Coronary artery (tissue), 2 donors: ENCODE measurements around the gene LRWD1.
"Not testable (repeated sequence)": the region's sequence is repeated elsewhere in the genome, so short reads cannot be mapped to it uniquely, and the experiment has no call there.

Experiments
- DNase-seq: peaks from one replicate; pipeline ENCODE4 v3.0.0-alpha.2; 2017; ENCODE audit warnings: low spot score
- H3K27ac ChIP-seq, 2 donors: fragments of 200-600 bp; sonication (generic); one replicate each; pipeline ENCODE4 v1.5.1; 2016 to 2019
- H3K4me3 ChIP-seq: fragments of 200-600 bp; sonication (generic); 2 replicates; pipeline ENCODE4 v1.5.1; 2016; ENCODE audit warnings: mild to moderate bottlenecking, moderate library complexity
- CTCF ChIP-seq: fragments of 200-600 bp; sonication (generic); IDR thresholded peaks from one replicate; pipeline ENCODE4 v1.5.1; 2019; ENCODE audit warnings: antibody characterized with exemption

The LRWD1 gene

GRCh38 chr7:102478314-102479208 is 13.8 kb downstream of the LRWD1 start, which contains the start of gene POLR2J:
Gene POLR2J (minus strand): TSS chr7:102478922. CDS start chr7:102478860, 62 bp downstream.
- Histone ChIP-seq H3K4me3 (peak within 1 kb of the TSS; percentile 75), H3K27ac (peak within 1 kb of the TSS in 1 of 2 donors; percentile 79)
- peak; percentile 91 for DNase-seq
- peak; percentile 32 for TF ChIP-seq CTCF

- not testable (repeated sequence) for H3K4me3 ChIP-seq, DNase-seq
- peak overlapping the region in 1 of 2 donors; percentile 41 for H3K27ac ChIP-seq
These were observed 14.4 kb downstream of the LRWD1 start for GRCh38 chr7:102479209-102479584.

DNA sequence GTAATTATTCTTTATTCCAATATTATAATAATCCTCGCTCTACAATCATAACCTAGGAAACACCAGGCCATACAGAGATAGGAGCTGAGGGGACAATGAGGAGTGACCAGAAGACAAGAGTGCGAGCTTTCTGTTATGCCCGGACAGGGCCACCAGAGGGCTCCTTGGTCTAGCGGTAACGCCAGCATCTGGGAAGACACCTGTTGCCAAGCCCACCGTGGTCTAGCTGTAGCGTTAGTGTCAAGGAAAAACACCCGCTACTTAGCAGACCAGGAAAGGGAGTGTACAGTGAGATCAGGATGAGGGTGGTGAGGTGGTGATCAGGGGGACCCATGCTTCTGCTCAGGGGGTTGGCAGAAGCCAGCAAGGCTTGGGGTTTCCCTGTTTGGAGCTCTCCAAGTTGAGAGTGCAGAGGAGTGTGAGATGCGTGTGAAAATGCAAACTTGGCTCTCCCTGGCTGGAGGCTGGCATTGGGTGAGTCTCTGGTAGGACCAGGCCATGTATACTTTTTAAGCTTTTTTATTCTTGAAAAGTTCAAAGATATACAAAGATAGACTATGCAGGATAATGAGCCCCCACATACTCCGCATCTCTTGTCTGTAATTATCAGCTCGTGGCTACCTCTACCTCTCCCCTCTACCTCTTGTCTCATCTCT is 15.3 kb downstream of the LRWD1 start:
- not testable (repeated sequence) for H3K4me3 ChIP-seq, DNase-seq, H3K27ac ChIP-seq

GRCh38 chr7:102481962-102482361 is 17.2 kb downstream of the LRWD1 start:
- not testable (repeated sequence) for H3K27ac ChIP-seq, H3K4me3 ChIP-seq, DNase-seq

GRCh38 chr7:102484317-102484716 is 19.5 kb downstream of the LRWD1 start:
- not testable (repeated sequence) for H3K27ac ChIP-seq, DNase-seq, H3K4me3 ChIP-seq

DNA sequence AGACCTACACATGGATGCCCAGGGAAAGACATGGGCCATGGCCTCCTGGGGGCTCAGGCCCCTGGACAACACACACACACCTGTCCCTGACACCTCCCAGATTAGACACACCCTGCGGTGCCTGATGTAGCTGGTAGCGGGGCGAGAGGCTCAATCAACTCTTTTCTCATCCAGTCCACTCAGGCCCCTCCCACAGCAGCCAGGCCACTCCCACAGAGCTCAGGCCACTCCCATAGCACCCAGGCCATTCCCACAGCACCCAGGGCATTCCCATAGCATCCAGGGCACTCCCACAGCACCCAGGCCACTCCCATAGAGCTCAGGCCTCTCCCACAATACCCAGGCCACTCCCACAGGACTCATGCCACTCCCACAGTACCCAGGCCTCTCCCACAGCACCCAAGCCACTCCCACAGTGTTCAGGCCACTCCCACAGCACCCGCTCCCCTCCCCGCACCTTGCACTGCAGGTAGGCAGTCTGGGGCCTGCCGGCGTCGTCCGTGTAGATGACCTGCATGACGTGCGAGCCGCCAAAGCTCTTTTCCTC is 25.8 kb downstream of the LRWD1 start:
- not testable (repeated sequence) for DNase-seq, H3K27ac ChIP-seq, H3K4me3 ChIP-seq

GRCh38 chr7:102493220-102493935 is 28.6 kb downstream of the LRWD1 start:
- not testable (repeated sequence) for DNase-seq, H3K4me3 ChIP-seq, H3K27ac ChIP-seq

DNA sequence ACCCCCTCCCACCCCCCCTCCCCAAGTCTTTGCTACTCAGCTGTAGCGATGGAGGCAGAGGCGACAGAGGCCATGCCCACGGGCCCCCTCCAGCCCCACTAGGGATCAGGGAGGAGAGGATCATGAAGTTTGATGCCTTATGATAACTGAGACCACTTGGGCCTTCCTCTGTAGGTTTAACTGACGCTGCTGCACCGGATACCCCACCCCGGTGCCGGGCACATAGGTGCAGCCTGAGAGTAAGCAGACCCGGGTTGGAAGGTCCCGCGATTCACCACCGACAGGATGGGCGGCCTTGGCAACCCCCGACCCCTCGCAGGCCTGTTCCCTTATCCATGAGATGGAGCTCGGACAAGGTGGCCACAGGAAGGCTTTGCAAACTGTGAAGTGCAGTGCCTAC is 29.2 kb downstream of the LRWD1 start:
- DNase-seq, H3K4me3 ChIP-seq, H3K27ac ChIP-seq: not testable (repeated sequence)

DNA sequence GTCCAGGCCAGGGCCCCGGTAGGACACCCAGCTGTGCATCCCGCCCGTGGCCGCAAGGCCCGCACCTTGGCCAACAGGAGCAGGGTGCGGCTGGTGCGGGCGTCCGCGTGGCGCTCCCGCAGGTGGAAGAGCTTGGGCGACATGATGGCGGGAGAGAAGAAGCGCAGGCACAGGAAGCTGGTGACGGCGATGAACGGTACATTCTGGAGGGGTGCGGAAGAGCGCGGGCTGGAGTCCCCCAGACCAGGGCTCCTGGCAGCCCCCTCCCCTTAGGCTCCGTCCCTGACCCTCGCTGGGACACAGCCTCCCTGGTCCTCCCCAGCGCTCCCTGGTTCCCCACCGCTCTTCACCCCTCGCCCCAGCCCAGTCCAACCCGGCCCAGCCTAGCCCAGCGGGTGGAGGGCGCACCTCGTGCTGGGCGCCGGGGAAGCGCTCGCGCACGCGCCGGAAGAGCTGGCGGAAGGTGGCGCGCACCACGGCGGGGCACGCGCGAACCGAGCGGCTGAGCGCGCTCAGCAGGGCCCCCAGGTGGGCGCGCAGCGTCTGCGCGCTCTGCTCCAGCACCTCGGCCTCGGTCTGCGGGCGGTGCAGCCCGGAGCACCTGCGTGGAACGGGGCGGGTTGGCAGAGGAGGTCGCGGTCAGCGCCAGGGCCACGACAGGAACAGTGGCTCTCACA is 29.8 kb downstream of the LRWD1 start:
- not testable (repeated sequence) for H3K27ac ChIP-seq, H3K4me3 ChIP-seq, DNase-seq

DNA sequence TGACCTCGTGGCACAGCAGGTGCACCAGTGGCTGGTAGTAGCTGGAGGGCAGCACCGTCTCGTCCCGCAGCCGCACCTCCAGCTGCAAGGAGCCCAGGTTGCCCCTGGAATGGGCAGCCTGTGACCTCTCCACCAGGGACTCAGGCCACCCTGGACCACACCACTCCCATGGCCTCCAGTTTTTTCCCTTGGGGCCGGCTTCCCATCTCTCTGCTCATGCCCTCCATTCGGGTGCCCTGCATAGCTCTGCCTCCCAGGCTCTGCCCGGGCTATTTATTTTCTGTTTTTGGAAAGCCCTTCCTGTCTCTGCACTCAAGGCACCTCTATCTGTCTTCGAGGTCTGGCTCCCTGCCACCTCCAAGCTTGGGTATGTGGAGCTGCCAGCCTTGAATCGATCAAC is 32.1 kb downstream of the LRWD1 start:
- not testable (repeated sequence) for H3K27ac ChIP-seq, H3K4me3 ChIP-seq
- DNase-seq: peak; percentile 49

DNA sequence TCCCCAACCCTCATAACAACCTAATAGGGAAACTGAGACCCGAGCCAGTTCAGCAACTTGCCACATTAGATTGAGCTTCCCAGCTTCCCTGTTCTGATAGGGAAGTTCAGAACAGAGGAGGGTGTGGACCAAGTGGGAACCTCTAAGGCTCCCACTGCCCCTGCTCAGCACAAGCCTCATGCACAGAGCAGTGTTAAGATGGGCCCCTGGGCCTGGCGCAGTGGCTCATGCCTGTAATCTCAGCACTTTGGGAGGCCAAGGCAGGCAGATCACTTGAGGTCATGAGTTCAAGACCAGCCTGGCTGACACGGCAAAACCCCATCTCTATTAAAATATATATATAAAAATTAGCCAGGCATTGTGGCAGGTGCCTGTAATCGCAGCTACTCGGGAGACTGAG is 32.5 kb downstream of the LRWD1 start:
- H3K4me3 ChIP-seq, H3K27ac ChIP-seq, DNase-seq: not testable (repeated sequence)

- not testable (repeated sequence) for H3K27ac ChIP-seq, DNase-seq, H3K4me3 ChIP-seq
These were observed 33.5 kb downstream of the LRWD1 start for GRCh38 chr7:102498321-102498720.

GRCh38 chr7:102503141-102503540 is 38.4 kb downstream of the LRWD1 start:
- not testable (repeated sequence) for H3K4me3 ChIP-seq, DNase-seq, H3K27ac ChIP-seq

DNA sequence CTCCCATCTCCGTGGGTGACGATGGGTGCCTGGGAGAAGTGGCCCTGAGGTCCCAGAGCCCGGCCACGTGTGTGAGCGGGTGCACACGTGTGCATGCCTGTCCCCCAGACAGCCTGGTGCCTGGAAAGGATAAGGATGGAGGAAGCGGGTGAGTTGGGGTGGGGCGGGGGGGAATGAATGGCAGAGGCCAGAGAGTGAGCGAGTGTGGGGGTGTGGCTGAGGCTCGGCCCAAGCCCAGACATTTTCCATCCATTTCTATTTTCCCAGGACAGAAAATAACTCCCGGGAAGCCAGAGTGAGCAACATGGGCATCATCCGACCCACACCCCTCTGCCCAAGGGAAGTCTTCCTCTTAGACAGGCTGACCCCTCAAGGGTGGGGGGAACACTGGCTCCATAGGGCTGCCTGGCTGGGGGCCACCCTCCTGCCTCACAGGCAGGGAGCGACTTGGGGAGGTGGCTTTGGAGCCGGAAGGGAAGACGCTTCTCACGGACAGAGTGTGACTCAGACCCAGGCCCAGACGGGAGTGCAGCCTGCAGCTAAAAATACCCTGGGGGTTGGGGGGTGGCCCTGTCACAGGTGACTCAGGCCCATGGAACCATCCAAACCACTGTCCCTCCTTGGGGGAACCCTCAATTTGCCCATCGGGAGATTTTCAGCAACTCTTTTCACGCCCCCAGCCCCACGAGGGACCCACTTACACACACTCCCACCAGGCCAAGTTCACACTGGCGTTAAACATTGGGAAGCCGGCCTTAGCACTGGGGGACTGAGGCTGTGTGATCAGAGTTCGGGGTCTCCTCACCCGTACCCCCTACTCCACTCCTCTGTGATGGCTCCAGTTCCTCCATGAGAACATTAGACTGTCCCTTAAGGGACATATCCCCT is 40.8 kb downstream of the LRWD1 start:
- not testable (repeated sequence) for H3K4me3 ChIP-seq, DNase-seq
- H3K27ac ChIP-seq: peak overlapping the region in 1 of 2 donors; percentile 86

- not testable (repeated sequence) for DNase-seq, H3K27ac ChIP-seq
These were observed 42.8 kb downstream of the LRWD1 start for GRCh38 chr7:102507410-102508088.

DNA sequence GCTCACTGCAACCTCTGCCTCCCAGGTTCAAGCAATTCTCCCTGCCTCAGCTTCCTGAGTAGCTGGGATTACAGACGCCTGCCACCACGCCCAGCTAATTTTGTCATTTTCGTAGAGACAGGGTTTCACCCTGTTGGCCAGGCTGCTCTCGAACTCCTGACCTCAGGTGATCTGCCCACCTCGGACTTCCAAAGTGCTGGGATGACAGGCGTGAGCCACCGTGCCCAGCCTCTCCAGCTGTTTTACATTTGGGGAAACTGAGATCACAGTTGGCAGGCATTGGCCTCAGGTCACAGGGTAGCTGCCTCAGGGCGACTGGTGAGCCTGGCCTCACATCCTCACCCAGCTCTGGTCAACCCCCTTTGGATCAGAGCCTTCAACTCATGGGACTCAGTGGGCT is 45.8 kb downstream of the LRWD1 start:
- H3K4me3 ChIP-seq, H3K27ac ChIP-seq, DNase-seq: not testable (repeated sequence)

More at GRCh38 chr7:102507410-102508088, 42.8 kb downstream of the LRWD1 start:
- not testable (repeated sequence) for H3K4me3 ChIP-seq
